Fibroblast of gingiva (primary cell): ENCODE measurements around the gene AURKA.
"Not testable (repeated sequence)": the region's sequence is repeated elsewhere in the genome, so short reads cannot be mapped to it uniquely, and the experiment has no call there.

Experiments used
- DNase-seq: peaks from one replicate; pipeline ENCODE4 v3.0.0-alpha.2; 2011; ENCODE audit warnings: low read depth

AURKA gene

GRCh38 chr20:56390396-56390795 lies 1.6 kb downstream of the AURKA start:
- not testable (repeated sequence) for DNase-seq

DNA sequence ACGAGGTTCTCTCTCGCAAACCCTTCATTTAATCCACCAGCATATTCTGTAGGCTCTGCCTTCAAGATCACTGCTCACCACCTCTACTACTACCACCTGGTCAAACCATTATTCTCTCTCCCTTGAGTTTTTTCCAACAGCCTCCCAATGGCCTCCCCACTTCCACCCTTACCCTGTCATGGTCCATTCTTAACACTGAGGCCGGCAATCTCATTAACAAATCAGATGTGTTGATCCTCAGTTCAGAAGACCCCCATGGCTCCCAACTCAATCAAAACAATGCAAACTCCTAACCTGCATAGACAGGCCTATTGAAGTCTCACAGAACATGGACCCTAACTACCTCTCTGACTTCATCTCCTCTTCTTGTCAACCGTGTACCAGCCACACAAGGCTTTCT lies 2.2 kb downstream of the AURKA start:
- DNase-seq: no peak

GRCh38 chr20:56388882-56389281 lies 3.1 kb downstream of the AURKA start:
- no peak for DNase-seq

GRCh38 chr20:56386219-56386618 lies 5.8 kb downstream of the AURKA start:
- no peak for DNase-seq

DNA sequence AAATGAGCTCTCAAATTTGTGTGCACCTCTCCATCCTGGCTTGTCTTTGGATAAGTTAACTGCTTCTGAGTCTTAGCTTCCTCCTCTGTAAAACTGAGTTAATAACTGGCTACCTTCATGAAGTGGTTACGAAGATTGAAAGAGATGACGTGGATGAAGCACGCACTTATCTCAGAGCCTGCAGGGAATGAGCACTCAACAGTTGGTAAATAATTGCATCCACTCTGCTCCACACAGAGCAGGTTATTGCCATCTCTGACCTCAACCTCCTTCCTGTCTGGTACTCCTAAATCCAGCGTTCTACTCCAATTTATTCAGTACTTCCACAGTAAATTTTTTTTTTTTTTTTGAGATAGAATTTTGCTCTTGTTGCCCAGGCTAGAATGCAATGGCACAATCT lies 6.9 kb downstream of the AURKA start:
- DNase-seq: no peak

DNA sequence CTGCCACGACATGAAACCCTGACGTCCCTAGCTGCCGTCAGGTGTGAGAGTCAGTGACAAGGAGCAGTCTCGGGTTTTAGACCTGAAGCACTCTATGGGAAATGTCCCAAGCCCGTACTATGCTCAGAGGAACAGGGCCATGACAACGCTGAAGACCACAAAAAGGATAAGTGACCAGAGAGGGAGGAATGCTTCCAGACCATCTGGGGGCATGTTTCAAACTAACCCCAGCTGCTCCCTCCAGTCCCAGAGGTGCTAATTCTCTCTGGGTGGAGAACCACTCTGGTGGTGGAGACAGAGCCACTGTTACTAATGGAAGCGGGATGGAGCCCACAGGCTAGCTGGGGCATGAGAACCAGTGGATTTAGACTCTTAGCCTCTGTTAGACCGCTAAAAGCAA lies 8.7 kb downstream of the AURKA start:
- no peak for DNase-seq

DNA sequence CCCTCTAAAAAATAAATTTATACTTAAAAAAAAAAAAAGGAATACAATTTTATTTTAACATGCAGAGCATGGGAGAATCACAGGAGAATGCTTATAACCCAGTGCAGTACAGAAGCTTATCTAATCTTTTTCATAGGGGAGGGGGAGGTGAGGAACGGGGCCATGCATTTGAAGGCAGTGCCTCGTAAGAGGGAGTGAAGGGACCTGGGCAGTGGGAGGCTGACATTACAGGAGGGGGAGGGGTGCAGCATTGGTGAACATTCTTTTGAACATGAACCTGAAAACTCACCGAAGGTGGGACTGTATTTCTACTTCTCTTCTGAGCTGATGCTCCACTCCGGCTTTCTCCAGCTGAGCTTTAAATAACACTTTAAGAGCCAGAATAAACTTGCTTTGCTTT lies 9.3 kb downstream of the AURKA start:
- DNase-seq: no peak

DNA sequence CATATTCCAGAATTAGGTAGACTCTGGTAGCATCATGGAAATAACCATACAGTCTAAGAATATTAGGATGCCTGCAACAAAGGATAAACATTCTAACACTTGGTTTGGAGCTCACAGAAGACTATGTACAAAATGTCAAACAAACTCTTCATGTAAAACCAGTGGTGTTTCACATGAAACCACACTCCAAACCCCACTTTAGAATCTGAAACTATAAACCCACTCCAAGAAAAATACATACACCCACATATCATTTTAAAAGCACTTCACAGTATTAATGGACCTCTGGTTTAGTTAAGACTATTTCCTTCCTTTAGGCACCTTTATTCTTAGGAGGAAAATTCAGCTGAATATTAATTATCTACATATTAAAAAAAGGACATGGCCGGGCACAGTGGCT lies 10.5 kb downstream of the AURKA start:
- no peak for DNase-seq

DNA sequence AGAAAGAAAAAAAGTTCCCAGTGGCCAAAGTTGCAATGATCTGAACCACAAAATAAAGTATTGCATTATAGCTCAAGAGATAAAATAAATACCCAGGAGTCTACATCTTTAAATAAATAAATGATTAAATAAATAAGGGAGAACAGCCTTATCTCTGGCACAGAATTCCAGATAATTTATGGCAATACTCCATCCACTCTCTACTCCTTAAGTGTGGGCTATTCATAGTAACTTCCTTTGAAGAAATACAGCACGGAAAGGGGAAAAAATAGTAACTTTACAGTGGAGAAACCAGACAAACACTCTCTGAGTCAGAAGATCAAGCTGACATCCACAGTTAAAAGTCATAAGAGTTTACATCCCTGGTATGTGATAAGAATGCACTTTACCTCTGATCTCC lies 11.6 kb downstream of the AURKA start:
- DNase-seq: no peak

DNA sequence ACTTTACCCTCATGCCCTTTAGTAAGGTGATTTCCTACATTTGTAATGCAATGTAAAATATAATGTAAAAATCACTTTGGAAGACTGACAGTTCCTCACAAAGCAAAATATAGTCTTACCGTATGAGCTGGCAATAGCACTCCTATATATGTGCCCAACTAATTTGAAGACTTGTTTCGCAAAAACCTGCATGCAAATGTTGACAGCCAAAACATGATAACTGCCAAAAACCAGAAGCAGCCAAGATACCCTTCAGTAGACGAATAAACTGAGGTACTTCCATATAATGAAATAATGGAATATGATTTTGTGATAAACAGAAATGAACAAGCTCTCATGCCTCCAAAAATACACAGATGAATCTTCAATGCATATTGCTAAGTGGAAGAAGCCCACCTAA lies 13.6 kb downstream of the AURKA start:
- no peak for DNase-seq

DNA sequence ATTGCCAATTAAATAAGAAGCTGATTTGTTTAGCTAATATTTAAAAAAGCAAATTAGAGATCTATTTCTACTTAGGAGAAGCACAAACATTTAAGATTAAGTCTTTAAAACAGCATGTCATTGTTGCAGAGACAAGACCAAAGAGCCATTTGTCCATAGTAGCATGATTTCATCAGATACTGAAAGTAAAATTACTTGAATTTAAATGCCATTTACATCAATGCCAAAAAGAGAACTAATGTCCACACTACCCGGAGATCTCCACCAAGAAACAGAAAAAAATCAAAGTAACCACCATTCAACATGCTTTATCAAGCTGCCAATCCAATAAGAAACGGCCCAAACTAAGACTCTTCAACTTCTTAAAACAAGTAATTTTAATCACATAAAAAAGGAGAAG lies 15.7 kb downstream of the AURKA start:
- DNase-seq: no peak

DNA sequence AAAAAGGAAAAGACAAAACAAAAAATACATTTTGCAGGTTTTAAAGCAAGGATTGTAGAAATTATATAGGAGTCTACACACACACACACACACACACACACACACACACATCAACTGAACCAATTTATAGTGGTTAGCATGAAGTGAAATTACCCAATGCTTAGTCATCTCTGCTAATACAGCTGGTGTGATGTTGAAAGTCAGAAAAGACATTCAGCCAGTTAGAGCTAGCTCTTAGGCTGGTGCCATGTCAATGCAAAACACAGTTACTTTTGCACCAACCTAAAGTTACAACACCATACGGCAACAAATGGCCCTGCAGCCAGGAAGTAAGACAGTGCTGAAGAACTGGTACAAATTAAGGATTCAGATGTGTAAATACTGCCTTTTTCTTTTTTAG lies 18.1 kb downstream of the AURKA start:
- DNase-seq: peak; percentile 99

- no peak for DNase-seq
Measured at GRCh38 chr20:56372850-56373249, 19.2 kb downstream of the AURKA start.

DNA sequence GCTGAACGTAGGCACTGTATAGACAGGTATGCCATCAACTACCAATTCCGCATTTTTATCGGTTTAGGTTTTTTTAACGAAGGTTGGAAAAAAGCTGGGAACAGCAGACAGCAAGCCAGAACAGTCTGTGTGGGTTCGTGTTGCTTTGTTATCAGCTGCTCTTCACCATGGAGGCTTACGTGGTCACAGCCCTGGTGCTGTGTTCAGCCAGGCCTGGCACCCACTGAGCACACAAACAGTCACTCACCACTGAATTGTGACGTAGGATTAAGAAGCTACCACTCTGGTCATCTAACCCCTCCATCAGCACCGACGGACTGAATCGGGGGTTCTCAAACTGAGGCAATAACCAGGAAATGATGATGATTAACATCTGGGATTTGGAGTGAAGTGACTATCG lies 20.0 kb downstream of the AURKA start:
- no peak for DNase-seq

DNA sequence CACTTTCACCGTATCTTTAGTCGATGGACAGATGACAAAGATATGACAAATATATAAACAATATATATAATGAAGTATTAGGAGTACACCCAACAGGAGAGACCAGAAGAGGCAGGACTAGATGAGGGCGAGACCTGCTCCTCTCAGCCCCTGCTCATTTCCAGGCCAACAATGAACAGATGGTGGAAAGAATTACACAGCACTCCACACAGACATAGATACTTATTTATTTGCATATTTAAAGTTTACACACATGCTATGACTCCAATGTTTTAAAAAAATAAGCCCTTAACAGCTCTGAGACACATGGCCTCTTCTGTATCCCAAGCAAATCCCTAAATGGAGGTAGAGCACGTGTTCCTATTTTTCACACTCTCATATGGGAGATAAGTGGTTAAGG lies 22.8 kb downstream of the AURKA start:
- no peak for DNase-seq

DNA sequence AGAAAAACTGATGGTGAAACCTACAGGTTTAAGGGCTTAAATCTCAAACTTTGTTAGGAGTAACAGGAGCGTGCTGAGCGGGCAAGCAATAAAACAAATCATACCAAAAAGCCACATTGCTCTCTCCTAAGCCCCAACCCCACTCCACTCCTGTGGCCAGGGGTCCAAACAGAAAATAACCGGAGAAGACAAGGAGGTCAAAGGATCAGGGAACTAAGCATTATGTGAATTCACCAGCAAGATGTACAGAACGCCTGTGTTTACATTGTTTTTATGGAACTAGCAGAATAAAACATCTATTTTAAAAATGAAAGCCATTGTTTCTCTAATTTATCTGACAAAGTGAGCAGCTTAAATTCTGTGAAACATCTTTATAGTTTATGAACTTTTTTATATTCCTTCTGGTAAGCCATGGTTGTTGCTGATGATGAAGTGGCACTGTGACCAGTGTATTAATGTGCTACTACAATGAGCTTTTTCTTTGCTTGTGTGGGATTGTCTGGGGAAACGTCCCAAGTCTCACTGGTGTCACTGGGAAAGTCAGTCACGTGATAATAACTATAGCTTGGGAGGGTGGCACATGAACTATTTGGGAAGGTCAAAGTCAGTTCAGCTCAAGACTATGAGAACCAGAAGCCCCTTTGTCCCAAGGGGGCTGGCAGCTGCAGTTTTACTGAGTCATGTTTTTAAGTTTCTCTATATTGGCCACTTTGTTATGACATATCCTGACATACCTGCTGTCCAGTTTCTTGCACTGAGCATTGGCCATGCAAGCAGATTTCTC lies 23.5 kb downstream of the AURKA start:
- no peak for DNase-seq

- no peak for DNase-seq
Measured at GRCh38 chr20:56363491-56363890, 28.5 kb downstream of the AURKA start.

DNA sequence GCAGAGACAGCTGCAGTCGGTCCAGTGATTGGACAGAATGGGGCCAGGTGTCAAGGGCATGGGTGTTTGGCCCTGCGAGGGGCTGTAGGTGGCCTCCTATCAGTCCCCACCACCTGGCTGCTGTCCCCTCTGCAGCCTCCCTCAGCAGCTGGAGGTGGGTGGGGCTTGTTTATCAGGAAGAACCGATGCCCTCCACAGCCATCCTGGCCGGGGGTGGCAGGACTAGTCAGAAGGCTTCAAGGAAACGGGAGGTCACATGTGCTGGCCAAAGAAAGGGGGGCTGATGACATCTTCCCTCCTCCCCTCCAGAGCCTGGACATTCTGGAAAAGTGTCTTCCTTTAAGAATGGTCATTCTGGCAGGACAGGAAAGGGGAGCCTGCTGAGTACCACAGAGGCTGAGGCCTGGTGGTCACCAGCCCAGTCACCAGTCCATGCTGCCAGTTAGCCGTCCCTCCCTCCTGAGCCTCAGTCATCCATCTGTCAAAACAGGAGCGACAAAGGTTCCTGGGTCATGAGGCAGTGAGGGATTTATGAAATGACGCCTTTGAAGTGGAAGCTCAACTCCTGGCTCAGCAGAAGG lies 29.1 kb downstream of the AURKA start:
- DNase-seq: no peak

DNA sequence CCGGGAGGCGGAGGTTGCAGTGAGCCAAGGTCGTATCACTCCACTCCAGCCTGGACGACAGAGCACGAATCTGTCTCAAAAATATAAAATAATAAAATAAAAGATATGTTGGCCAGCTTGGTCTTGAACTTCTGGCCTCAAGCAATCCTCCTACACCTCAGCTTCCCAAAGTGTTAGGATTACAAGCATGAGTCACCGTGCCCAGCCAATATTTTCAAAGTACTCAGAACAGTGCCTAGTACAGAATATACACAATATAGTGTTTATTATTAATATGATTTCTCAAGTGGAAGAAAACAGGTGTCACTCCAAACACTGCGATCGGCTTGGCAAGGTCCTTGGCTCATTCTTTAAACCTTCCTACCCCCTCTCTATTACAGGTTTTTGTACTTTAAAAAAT lies 30.1 kb downstream of the AURKA start:
- DNase-seq: no peak

GRCh38 chr20:56360908-56361205 lies 31.2 kb downstream of the AURKA start:
- no peak for DNase-seq

DNA sequence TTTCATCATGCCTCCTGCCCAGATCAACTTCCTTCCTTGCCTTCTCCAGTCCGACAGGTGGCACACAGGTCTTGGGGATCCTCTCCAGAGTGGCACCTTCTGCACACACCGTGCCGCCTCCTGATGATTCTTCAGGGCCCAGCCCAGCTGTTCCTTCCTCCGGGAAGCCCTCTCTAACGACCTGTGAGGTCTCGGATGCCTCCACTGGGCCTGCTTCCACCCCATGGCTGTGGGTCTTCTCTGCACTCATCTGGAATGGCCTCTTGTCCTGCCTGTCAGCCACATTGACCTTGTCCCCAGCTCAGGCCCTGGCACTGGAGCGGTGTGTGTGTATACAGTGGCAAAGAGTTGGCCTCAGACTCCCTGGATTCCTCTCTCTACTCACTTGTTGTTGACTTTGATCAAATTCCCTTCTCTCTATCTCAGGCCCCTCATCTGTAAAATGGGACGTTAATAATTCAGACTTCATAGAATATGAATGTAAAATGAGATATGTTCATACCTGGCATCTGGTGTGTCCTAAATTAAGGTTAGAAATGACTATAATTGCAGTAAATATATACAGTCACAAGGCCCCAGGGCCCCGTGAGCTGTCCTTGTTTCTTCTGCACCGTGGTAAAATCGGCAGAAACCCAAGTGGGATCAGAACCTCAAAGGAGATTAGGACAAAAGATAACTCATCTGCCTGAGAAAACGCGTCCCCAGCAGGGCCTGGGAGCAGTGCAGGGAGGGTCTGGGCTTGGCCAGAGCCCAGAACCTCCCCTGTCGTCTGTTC lies 31.7 kb downstream of the AURKA start:
- DNase-seq: no peak

DNA sequence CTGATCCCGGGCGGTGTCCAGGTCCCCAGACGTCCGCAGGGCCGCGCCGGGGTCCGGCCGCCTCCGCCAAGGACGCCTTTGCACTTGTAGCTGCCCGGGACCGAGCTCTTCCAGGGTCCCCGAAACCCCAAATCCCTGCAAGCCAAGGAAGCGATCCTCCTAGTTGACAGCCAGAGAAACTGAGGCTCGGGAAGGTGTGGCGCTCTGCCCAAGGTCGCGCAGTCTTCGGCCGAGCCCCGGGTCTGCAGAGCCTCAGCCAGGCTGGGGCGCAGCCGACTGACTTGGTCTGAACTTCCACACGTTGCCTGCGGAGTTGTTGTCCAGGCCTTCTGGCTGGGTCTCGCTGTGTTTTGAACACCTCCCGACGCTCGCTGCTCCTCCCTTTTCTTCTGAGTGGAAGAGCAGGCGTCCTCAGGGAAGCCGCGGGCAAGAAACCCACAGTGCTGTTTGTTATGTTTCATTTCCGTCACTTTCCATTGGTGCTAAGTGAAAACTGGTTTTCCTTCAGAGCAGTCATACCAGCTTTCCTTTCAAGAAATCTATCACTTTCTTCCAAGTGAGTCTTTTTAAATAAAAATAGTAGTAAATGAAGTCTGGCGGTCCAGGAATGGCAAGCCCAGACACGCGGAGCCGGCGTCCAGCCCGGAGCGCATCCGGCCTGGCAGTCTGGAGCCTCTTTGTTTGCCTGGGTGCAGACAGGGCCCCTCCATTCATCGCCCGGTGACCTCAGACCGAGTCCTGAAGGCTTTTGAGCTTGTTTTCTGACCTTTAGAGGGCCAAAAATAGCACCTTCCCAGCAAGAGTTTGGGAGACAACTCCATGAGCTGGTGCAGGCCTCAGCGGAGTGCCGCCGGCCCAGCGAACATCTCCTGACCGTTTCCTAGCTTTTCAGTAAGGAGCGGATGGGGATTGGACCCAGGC lies 32.5 kb downstream of the AURKA start:
- peak; percentile 65 for DNase-seq
